ENCODE data around the gene GET4. TPM values are rescaled to one million over a fixed set of nuclear protein-coding genes. Genes with fewer than 3 reads are reported as not detected.

GET4 gene
- total and polyA plus RNA-seq, 10 of the 15 experiments (the other 5 are each of a cell fraction or from before 2014, with no cell fraction given), result 0.66 to 73.8 (median 34.0) TPM

DNA sequence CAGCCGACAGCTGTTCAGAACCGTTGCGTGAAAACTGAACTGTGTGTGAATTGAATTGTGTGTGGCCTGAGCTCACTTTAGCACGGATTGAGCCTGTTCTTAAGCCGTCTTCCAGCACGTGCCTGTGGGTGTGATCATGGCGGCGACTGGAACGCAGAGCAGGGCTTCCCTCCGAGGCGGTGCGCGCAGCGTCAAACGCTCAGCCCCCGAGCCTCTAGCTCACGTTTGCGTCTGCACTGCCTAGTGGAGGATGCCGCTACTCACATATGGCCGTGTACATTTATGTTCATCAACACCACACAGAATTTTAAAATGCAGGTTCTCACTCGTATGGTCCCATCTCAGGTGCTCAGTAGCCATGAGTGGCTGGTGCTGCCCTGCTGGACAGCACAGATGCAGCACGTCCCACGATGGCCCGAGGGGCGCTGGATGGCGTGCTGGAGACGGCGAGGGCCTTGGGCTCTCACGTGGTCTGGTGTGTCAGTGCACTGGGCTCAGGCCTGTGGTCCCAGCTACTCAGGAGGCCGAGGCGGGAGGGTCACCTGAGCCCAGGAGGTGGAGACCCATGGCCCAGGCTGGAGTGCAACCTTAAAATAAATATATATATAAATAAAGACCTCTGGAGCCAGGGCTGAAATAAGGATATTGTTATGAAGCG is 22.1 kb upstream of the GET4 start (continued):
- TF ChIP-seq ZBTB11 (CRISPR knock-in tag; IDR thresholded peaks at IDR 0.05) (no peak), RB1 (IDR thresholded peaks at IDR 0.05; ENCODE audit: borderline replicate concordance) (no peak), SIX5 (IDR thresholded peaks at IDR 0.05; ENCODE audit: low read depth, low read length, severe bottlenecking) (no peak), TCF12 (IDR thresholded peaks at IDR 0.05; ENCODE audit: low read depth, low read length) (no peak), MTA3 (IDR thresholded peaks at IDR 0.05; ENCODE audit: borderline replicate concordance, low read length) (no peak), MEF2A (IDR thresholded peaks at IDR 0.05; ENCODE audit: insufficient read depth, low read depth, low read length) (no peak)

- SMC1A ChIA-PET (ENCODE audit: uncharacterized antibody, unreplicated experiment), result no interaction called here
- Histone ChIP-seq H3K36me3 (ENCODE audit: control insufficient read depth in 2 of 2, insufficient read depth in 2 of 2, low read length in 1 of 2) (peaks cover 35 to 48% of the 10 kb centered on the region in 2 experiments), H3K79me2 (ENCODE audit: control insufficient read depth, insufficient read depth, low read length) (no peaks in the 10 kb centered on the region), H3K27me3 (replicated peaks in 1 of 2; ENCODE audit: control insufficient read depth in 2 of 2, insufficient read depth in 2 of 2, low read length in 1 of 2) (no peaks in the 10 kb centered on the region), H2AFZ (ENCODE audit: control insufficient read depth, low read depth, low read length) (no peak overlapping the region), H3K9me3 (replicated peaks; ENCODE audit: control insufficient read depth, insufficient read depth, low read length) (no peaks in the 10 kb centered on the region), H4K20me1 (ENCODE audit: control insufficient read depth, insufficient read depth) (no peaks in the 10 kb centered on the region), H3K4me3 (no peak overlapping the region), H3K4me2 (ENCODE audit: control insufficient read depth, insufficient read depth) (no peak overlapping the region), H3K27ac (ENCODE audit: control insufficient read depth, insufficient read depth) (no peak overlapping the region), H3K4me1 (ENCODE audit: control insufficient read depth, insufficient read depth, low read length) (no peaks in the 10 kb centered on the region), H3K9ac (ENCODE audit: control insufficient read depth, insufficient read depth, low read length) (no peak overlapping the region)
- intact Hi-C loops (cut with micrococcal nuclease; ENCODE audit: unreplicated experiment), result no loop called here
- ATAC-seq (no peak), DNase-seq (ENCODE audit: low read depth, low spot score) (no peak), FAIRE-seq (no peak)
- no TSS peak for BruUV-seq (replicated peaks)
- 97% methylated on average over 21 of the region's 29 CpGs for WGBS (ENCODE audit: insufficient coverage, insufficient replicate concordance, low lambda C conversion rate, missing lambda C conversion rate)
- RAD21 ChIA-PET (ENCODE audit: unreplicated experiment), result no interaction called here
- CTCF ChIA-PET, result no interaction called here
- POLR2A ChIA-PET, result no interaction called here
- in situ Hi-C loops (cut with MboI), result no loop called here
- no peak for TF ChIP-seq CBX3 (IDR thresholded peaks at IDR 0.05; ENCODE audit: borderline replicate concordance, low read depth)
- no peak for TF ChIP-seq TCF7 (IDR thresholded peaks at IDR 0.05; ENCODE audit: borderline replicate concordance)
- TF ChIP-seq CBFB (IDR thresholded peaks at IDR 0.05; ENCODE audit: low read depth), result no peak
- no peak for TF ChIP-seq RAD21 (IDR thresholded peaks at IDR 0.05; ENCODE audit: insufficient read depth, low read depth, low read length)
- no peak for TF ChIP-seq ZNF592 (IDR thresholded peaks at IDR 0.05)
- TF ChIP-seq RAD51 (IDR thresholded peaks at IDR 0.05), result no peak
- TF ChIP-seq PAX8 (IDR thresholded peaks at IDR 0.05), result no peak
- no peak for TF ChIP-seq MYB (IDR thresholded peaks at IDR 0.05; ENCODE audit: borderline replicate concordance, low read depth, low read length)
- TF ChIP-seq HDAC6 (IDR thresholded peaks at IDR 0.05; ENCODE audit: unreplicated experiment), result no peak
- TF ChIP-seq RFX5 (IDR thresholded peaks at IDR 0.05; ENCODE audit: low read depth, low read length), result no peak
- no peak for TF ChIP-seq ZSCAN29 (IDR thresholded peaks at IDR 0.05)
Measured at GRCh38 chr7:855686-856369, 20.5 kb upstream of the GET4 start.
